Natural killer cell (primary cell): ENCODE results near the gene C16orf74. TPM values are rescaled to one million over a fixed set of nuclear protein-coding genes. Genes with fewer than 3 reads are reported as not detected.

Experiments used
- ATAC-seq, 3 donors: fragments of 150-1000 bp in 2 of 3; fragments of 200-7000 bp in 1 of 3; cut with Tn5 transposase; 1 replicate in 1 of 3; 2 replicates in 2 of 3; pipeline ENCODE4 v1.10.0; 2021; ENCODE audit warnings: mild to moderate bottlenecking in 2 of 3, moderate library complexity in 2 of 3
- DNase-seq, 2 donors: peaks; one replicate each; pipeline versions ENCODE4 v3.0.0 to v3.0.0-alpha.2; 2013 to 2021; ENCODE audit warnings: mixed read lengths in 1 of 2
- H3K27ac ChIP-seq: one replicate; pipeline ENCODE4 v1.5.1; 2013; ENCODE audit warnings: mild to moderate bottlenecking, low read length
- H3K27me3 ChIP-seq: one replicate; pipeline ENCODE4 v1.6.1; 2013; ENCODE audit warnings: low read length; ENCODE audit not compliant: control insufficient read depth, insufficient read depth
- H3K36me3 ChIP-seq: one replicate; pipeline ENCODE4 v1.6.1; 2013; ENCODE audit warnings: low read length; ENCODE audit not compliant: control insufficient read depth, insufficient read depth
- H3K4me1 ChIP-seq: one replicate; pipeline ENCODE4 v1.6.1; 2013; ENCODE audit warnings: low read length; ENCODE audit not compliant: control insufficient read depth, insufficient read depth
- H3K4me3 ChIP-seq: one replicate; pipeline ENCODE4 v1.5.1; 2013; ENCODE audit warnings: low read length
- H3K9me3 ChIP-seq: one replicate; pipeline ENCODE4 v1.6.1; 2013; ENCODE audit warnings: low read length; ENCODE audit not compliant: control insufficient read depth, insufficient read depth
- H3K27ac Mint-ChIP-seq, 2 donors: one replicate each; pipeline ENCODE4 v1.8.0; 2022; ENCODE audit warnings: mild to moderate bottlenecking in 2 of 2, mixed read lengths in 2 of 2, moderate library complexity in 1 of 2
- H3K27me3 Mint-ChIP-seq, 2 donors: one replicate each; pipeline ENCODE4 v1.8.0; 2022; ENCODE audit warnings: low read depth in 2 of 2, mixed read lengths in 2 of 2
- H3K36me3 Mint-ChIP-seq: one replicate; pipeline ENCODE4 v1.8.0; 2022; ENCODE audit warnings: mixed read lengths
- H3K4me1 Mint-ChIP-seq, 2 donors: one replicate each; pipeline ENCODE4 v1.8.0; 2022; ENCODE audit warnings: mixed read lengths in 2 of 2
- H3K4me3 Mint-ChIP-seq: one replicate; pipeline ENCODE4 v1.8.0; 2022; ENCODE audit warnings: mild to moderate bottlenecking, moderate library complexity, mixed read lengths
- H3K9me3 Mint-ChIP-seq, 2 donors: one replicate each; pipeline ENCODE4 v1.8.0; 2022; ENCODE audit warnings: mixed read lengths in 2 of 2
- CTCF ChIP-seq: fragments of 200-600 bp; IDR thresholded peaks from one replicate; pipeline ENCODE4 v1.8.0; 2022; ENCODE audit warnings: antibody characterized with exemption
- WGBS: methylation state at CpG from one replicate; pipeline ENCODE4 v1.1.7; 2013; ENCODE audit warnings: missing lambda C conversion rate; ENCODE audit not compliant: insufficient coverage; 5-methylcytosine and 5-hydroxymethylcytosine counted together
- intact Hi-C: fragments of 100-400 bp; cut with micrococcal nuclease; formaldehyde crosslinking; loops from one replicate; pipeline ENCODE4 v1.14.2; 2022
- total RNA-seq, 4 donors: library from RNA; stranded (reverse); fragments of 120-200 nt in 1 of 4; gene quantifications; one replicate each; pipeline versions ENCODE4 v1.2.3 to v1.2.4, GENCODE V29; 2013 to 2022

The C16orf74 gene
- total RNA-seq, 3 donors from 2014 or later (not counting 1 experiment from before 2014, with no cell fraction given): 0.71 to 2.2 (median 1.8) TPM

- Histone ChIP-seq H3K4me3 (no peak overlapping the region), H3K27me3 (no peaks in the 10 kb centered on the region), H3K4me1 (no peaks in the 10 kb centered on the region), H3K9me3 (no peaks in the 10 kb centered on the region), H3K36me3 (peaks cover 8% of the 10 kb centered on the region), H3K27ac (no peak overlapping the region)
- no peak for TF ChIP-seq CTCF
- H3K36me3 Mint-ChIP-seq: no peaks in the 10 kb centered on the region
- H3K27ac Mint-ChIP-seq: no peak overlapping the region
- no peak overlapping the region for H3K4me3 Mint-ChIP-seq
- intact Hi-C loops: no loop called here
- ATAC-seq (no peak), DNase-seq (no peak)
- H3K27me3 Mint-ChIP-seq: no peaks in the 10 kb centered on the region
- no peaks in the 10 kb centered on the region for H3K9me3 Mint-ChIP-seq
- H3K4me1 Mint-ChIP-seq: peaks cover 0 to 2% of the 10 kb centered on the region in 2 donors
- WGBS: 98% methylated on average over 6 of the region's 6 CpGs
Measured at GRCh38 chr16:85773044-85773443, 22.1 kb upstream of the C16orf74 start.

DNA sequence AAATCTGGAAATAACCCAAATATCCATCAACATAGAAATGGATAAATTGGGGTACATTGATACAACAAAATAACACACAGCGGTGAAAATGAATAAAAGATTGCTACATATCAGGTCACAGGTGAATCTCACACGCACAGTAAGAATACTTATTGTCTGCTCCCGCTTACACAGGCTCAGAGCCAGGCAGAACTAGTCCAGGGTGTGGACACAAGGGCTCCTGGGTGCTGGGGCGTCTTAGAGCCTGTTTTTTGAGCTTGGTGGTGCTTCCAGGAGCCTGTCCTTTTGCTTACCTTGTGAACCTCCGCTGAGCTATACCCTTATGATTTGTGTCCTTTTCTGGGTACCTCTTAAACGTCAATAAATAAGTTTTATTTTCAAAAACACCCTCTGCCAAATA is 19.8 kb upstream of the C16orf74 start:
- H3K36me3 Mint-ChIP-seq: no peaks in the 10 kb centered on the region
- no peak for DNase-seq
- H3K4me3 Mint-ChIP-seq: no peak overlapping the region
- intact Hi-C loops: no loop called here
- ATAC-seq: no peak
- no peaks in the 10 kb centered on the region for H3K4me1 Mint-ChIP-seq
- H3K9me3 Mint-ChIP-seq: no peaks in the 10 kb centered on the region
- H3K27me3 Mint-ChIP-seq: no peaks in the 10 kb centered on the region
- whole genome bisulfite sequencing: 92% methylated on average over 5 of the region's 6 CpGs
- Histone ChIP-seq H3K4me3 (no peak overlapping the region), H3K27me3 (no peaks in the 10 kb centered on the region), H3K27ac (no peak overlapping the region), H3K36me3 (peaks cover 2% of the 10 kb centered on the region), H3K4me1 (no peaks in the 10 kb centered on the region), H3K9me3 (no peaks in the 10 kb centered on the region)
- no peak for TF ChIP-seq CTCF
- H3K27ac Mint-ChIP-seq: no peak overlapping the region

GRCh38 chr16:85768199-85768598 is 17.3 kb upstream of the C16orf74 start:
- Histone ChIP-seq H3K27me3 (no peaks in the 10 kb centered on the region), H3K4me3 (no peak overlapping the region), H3K27ac (no peak overlapping the region), H3K4me1 (no peaks in the 10 kb centered on the region), H3K36me3 (no peaks in the 10 kb centered on the region), H3K9me3 (no peaks in the 10 kb centered on the region)
- DNase-seq (no peak), ATAC-seq (no peak)
- 97% methylated on average over 2 of the region's 2 CpGs for WGBS
- H3K4me1 Mint-ChIP-seq: no peaks in the 10 kb centered on the region
- no peak overlapping the region for H3K4me3 Mint-ChIP-seq
- intact Hi-C loops: no loop called here
- TF ChIP-seq CTCF: no peak
- peaks cover 0 to 2% of the 10 kb centered on the region in 2 donors for H3K27me3 Mint-ChIP-seq
- no peak overlapping the region for H3K27ac Mint-ChIP-seq
- H3K9me3 Mint-ChIP-seq: no peaks in the 10 kb centered on the region
- H3K36me3 Mint-ChIP-seq: no peaks in the 10 kb centered on the region

DNA sequence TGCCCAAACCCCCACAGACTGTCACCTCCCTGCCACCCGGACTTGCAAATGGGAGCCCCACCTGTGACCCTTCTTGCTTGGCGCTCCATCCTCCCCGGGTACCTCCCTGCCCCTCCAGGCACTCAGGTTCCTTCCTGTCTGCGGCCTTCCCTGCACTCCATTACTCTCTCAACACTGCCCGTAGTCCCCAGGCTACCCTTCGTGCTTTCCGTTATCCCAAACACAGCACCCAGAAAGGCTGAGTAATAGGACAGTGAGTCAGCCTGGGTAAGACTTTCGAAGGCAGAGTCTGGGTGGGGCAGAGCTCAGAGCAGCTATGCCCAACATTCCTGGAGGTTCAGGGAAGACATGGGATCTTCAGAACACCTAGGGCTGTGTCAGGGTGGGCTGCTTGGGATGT is 16.6 kb upstream of the C16orf74 start:
- no peaks in the 10 kb centered on the region for H3K4me1 Mint-ChIP-seq
- Histone ChIP-seq H3K4me3 (no peak overlapping the region), H3K27ac (no peak overlapping the region), H3K4me1 (peaks cover 2% of the 10 kb centered on the region), H3K9me3 (no peaks in the 10 kb centered on the region), H3K27me3 (no peaks in the 10 kb centered on the region), H3K36me3 (no peaks in the 10 kb centered on the region)
- H3K36me3 Mint-ChIP-seq: no peaks in the 10 kb centered on the region
- intact Hi-C loops: no loop called here
- no peak overlapping the region for H3K4me3 Mint-ChIP-seq
- no peak for ATAC-seq
- H3K27me3 Mint-ChIP-seq: peaks cover 0 to 2% of the 10 kb centered on the region in 2 donors
- 86% methylated on average over 8 of the region's 8 CpGs for WGBS
- no peak for TF ChIP-seq CTCF
- no peaks in the 10 kb centered on the region for H3K9me3 Mint-ChIP-seq
- no peak overlapping the region for H3K27ac Mint-ChIP-seq
- DNase-seq: no peak
